ENCODE results near the gene PRKAG2.

- TF ChIP-seq, protein P1, sequence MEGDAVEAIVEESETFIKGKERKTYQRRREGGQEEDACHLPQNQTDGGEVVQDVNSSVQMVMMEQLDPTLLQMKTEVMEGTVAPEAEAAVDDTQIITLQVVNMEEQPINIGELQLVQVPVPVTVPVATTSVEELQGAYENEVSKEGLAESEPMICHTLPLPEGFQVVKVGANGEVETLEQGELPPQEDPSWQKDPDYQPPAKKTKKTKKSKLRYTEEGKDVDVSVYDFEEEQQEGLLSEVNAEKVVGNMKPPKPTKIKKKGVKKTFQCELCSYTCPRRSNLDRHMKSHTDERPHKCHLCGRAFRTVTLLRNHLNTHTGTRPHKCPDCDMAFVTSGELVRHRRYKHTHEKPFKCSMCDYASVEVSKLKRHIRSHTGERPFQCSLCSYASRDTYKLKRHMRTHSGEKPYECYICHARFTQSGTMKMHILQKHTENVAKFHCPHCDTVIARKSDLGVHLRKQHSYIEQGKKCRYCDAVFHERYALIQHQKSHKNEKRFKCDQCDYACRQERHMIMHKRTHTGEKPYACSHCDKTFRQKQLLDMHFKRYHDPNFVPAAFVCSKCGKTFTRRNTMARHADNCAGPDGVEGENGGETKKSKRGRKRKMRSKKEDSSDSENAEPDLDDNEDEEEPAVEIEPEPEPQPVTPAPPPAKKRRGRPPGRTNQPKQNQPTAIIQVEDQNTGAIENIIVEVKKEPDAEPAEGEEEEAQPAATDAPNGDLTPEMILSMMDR (IDR thresholded peaks at IDR 0.05; ENCODE audit: low read depth, low read length) = no peak
- no peak for TF ChIP-seq POLR2A (IDR thresholded peaks at IDR 0.05; ENCODE audit: extremely low read depth, insufficient read length)
These were observed 19.0 kb downstream of the PRKAG2 start for GRCh38 chr7:151857866-151858450.

All from NB4 (cell line).